Neural crest cell (in vitro differentiated cells): ENCODE data around the gene ZACN. TPM values are rescaled to one million over a fixed set of nuclear protein-coding genes. Genes with fewer than 3 reads are reported as not detected.

ENCODE experiments used
- DNase-seq: peaks from one replicate; pipeline ENCODE4 v3.0.0; 2021; ENCODE audit warnings: low read depth, mixed read lengths, low spot score
- H3K27ac Mint-ChIP-seq: one replicate; pipeline ENCODE4 v1.8.0; 2021; ENCODE audit warnings: mild to moderate bottlenecking, mixed read lengths; ENCODE audit not compliant: unreplicated experiment
- H3K27me3 Mint-ChIP-seq: 2 replicates; pipeline ENCODE4 v1.8.0; 2021; ENCODE audit warnings: low read depth, mild to moderate bottlenecking, mixed read lengths
- H3K36me3 Mint-ChIP-seq: 2 replicates; pipeline ENCODE4 v1.8.0; 2021; ENCODE audit warnings: low read depth, mild to moderate bottlenecking, mixed read lengths
- H3K4me1 Mint-ChIP-seq: 2 replicates; pipeline ENCODE4 v1.8.0; 2021; ENCODE audit warnings: mixed read lengths
- H3K4me3 Mint-ChIP-seq: one replicate; pipeline ENCODE4 v1.8.0; 2021; ENCODE audit warnings: mild to moderate bottlenecking, mixed read lengths
- H3K9me3 Mint-ChIP-seq: 2 replicates; pipeline ENCODE4 v1.8.0; 2021; ENCODE audit warnings: mixed read lengths
- CTCF ChIP-seq: fragments of 200-600 bp; sonication (generic); conservative IDR thresholded peaks from 2 replicates; pipeline ENCODE4 v1.5.0; 2021; ENCODE audit warnings: antibody characterized with exemption, mild to moderate bottlenecking
- total RNA-seq: library from RNA; stranded (reverse); gene quantifications from 2 replicates; pipeline ENCODE4 v1.2.1, GENCODE V29; 2021

ZACN gene
- total RNA-seq, 1 donor from 2014 or later, result 0.19 TPM

- Mint-ChIP-seq H3K27me3 (no peaks in the 10 kb centered on the region), H3K4me3 (peak overlapping the region; percentile 98), H3K27ac (peak overlapping the region; percentile 98), H3K4me1 (peaks cover 17% of the 10 kb centered on the region), H3K36me3 (peaks cover 8% of the 10 kb centered on the region), H3K9me3 (no peaks in the 10 kb centered on the region)
- no peak for DNase-seq
- TF ChIP-seq CTCF, result no peak
Measured at GRCh38 chr17:76102944-76103273, 23.9 kb downstream of the ZACN start.

GRCh38 chr17:76103274-76104139 lies 24.5 kb downstream of the ZACN start, which contains the start of gene EXOC7:
Gene EXOC7, minus strand, starts transcription at chr17:76103787. Its CDS starts 95 bp downstream, at chr17:76103692.
- DNase-seq, result peak; percentile 90
- Mint-ChIP-seq H3K4me1 (peaks cover 17% of the 10 kb centered on the region), H3K36me3 (peaks cover 8% of the 10 kb centered on the region), H3K27ac (peak within 1 kb of the TSS; percentile 98), H3K4me3 (peak within 1 kb of the TSS; percentile 98), H3K9me3 (no peaks in the 10 kb centered on the region), H3K27me3 (no peaks in the 10 kb centered on the region)
- TF ChIP-seq CTCF, result no peak

GRCh38 chr17:76104140-76104895 lies 25.3 kb downstream of the ZACN start:
- peaks cover 17% of the 10 kb centered on the region for H3K4me1 Mint-ChIP-seq
- no peaks in the 10 kb centered on the region for H3K9me3 Mint-ChIP-seq
- peaks cover 8% of the 10 kb centered on the region for H3K36me3 Mint-ChIP-seq
- TF ChIP-seq CTCF, result no peak
- no peak overlapping the region for H3K27ac Mint-ChIP-seq
- no peak for DNase-seq
- no peaks in the 10 kb centered on the region for H3K27me3 Mint-ChIP-seq
- peak overlapping the region; percentile 98 for H3K4me3 Mint-ChIP-seq

- H3K9me3 Mint-ChIP-seq, result no peaks in the 10 kb centered on the region
- H3K27me3 Mint-ChIP-seq, result no peaks in the 10 kb centered on the region
- H3K4me1 Mint-ChIP-seq, result peaks cover 17% of the 10 kb centered on the region
- peak overlapping the region; percentile 70 for H3K4me3 Mint-ChIP-seq
- DNase-seq, result no peak
- H3K27ac Mint-ChIP-seq, result no peak overlapping the region
- H3K36me3 Mint-ChIP-seq, result peaks cover 7% of the 10 kb centered on the region
- TF ChIP-seq CTCF, result no peak
Measured at GRCh38 chr17:76104896-76105231, 25.9 kb downstream of the ZACN start.

GRCh38 chr17:76106703-76107102 lies 27.7 kb downstream of the ZACN start:
- Mint-ChIP-seq H3K4me1 (peaks cover 16% of the 10 kb centered on the region), H3K9me3 (no peaks in the 10 kb centered on the region), H3K36me3 (no peaks in the 10 kb centered on the region), H3K27me3 (no peaks in the 10 kb centered on the region), H3K27ac (no peak overlapping the region), H3K4me3 (no peak overlapping the region)
- no peak for DNase-seq
- no peak for TF ChIP-seq CTCF
